Measurements from ENCODE around the gene TRMT11.

Gene TRMT11

GRCh38 chr6:126077810-126078776 lies 91.8 kb downstream of the TRMT11 start:
- DNase-seq = no peak

GRCh38 chr6:126083875-126084274 lies 97.5 kb downstream of the TRMT11 start:
- DNase-seq = no peak

DNA sequence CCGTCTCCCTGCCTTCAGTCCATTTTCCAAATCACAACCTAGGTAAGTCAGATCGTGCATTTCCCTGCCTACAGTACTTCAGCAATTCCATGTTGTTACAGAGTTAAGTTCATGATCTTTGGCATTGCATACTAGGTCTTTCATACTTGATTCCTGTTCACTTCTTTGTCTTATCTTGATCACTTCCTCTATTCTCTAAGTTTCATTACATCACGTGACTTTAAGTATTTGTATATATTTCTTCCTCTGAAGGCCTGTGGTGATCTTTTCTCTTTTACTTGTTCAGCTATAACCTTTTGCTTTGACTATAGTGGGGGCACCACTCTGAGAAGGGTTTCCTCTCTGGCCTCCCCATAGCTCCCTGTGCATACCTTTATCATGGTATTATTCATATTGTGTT lies 100.2 kb downstream of the TRMT11 start:
- DNase-seq = no peak

Measured in NCI-H146 (cell line).